ENCODE data around the gene MCM9.

The MCM9 gene

DNA sequence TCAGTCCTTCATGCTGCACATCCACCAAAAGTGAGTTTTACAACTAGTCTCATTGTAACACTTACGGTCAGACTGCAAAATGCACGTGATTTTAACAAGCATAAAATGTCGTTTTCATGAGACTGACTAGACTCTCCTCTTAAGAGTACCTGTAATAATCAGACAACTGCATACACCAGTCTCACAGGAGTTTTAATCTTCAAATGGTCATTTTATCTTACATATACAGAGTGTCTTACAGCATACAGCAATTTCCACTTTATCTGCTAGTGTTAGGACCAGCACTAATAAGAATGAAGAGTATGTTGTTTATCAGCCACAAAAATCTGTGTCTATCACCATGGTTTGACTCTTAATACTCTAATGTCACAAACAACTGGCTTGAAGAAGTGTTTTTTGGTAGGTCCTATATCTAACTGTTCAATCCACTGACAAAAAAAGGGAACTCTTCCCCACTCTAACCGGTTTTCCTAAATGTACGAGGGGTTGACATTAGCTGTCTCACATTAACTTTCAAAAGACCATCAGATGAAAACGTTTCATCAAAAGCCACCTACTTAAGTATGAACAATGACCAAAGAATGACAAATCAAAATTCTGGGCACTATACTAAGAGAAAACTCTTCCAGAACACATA lies 42.5 kb downstream of the MCM9 start:
- H3K27me3 Mint-ChIP-seq: no peaks in the 10 kb centered on the region
- H3K27ac Mint-ChIP-seq: peak overlapping the region; percentile 96
- H3K9me3 Mint-ChIP-seq: no peaks in the 10 kb centered on the region
- peak overlapping the region; percentile 96 for H3K4me3 Mint-ChIP-seq
- H3K4me1 Mint-ChIP-seq: peaks cover 53% of the 10 kb centered on the region
- ATAC-seq: no peak
- H3K36me3 Mint-ChIP-seq: peaks cover 12% of the 10 kb centered on the region

DNA sequence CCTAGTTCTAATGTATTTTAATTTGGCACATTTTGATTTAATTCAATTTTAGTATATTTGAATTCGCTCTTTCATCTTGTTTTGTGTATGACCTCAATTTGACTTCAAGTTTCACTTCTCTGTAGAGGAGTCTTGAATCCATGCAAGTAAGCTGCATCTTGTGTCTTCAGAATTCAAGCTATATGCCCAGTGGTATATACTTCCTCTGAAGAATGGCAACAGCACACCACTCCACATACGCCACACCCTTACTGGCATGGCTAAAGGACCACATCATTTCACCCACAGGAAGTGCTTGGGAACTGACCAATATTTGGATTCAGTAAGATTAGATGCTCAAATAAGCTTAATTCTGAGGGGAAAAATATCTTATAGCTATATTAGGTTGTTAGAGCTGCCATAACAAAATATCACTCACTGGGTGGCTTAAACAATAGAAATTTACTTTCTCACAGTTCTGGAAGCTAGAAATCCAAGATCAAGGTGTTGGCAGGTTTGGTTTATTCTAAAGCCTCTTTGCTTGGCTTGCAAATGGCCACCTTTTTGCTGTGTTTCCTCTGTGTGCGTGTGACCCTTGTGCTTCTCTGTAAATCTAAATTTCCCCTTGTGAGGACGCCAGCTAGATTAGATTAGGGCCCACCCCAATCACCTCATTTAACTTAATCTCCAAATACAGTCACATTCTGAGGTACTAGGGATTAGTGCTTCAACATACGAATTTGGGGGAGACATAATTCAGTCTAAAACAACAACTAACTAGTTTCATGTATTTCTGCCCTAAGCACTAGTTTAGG lies 43.8 kb downstream of the MCM9 start:
- Mint-ChIP-seq H3K4me3 (peak overlapping the region; percentile 96), H3K27ac (peak overlapping the region; percentile 96), H3K36me3 (peaks cover 18% of the 10 kb centered on the region), H3K4me1 (peaks cover 62% of the 10 kb centered on the region), H3K9me3 (no peaks in the 10 kb centered on the region), H3K27me3 (no peaks in the 10 kb centered on the region)
- no peak for ATAC-seq

GRCh38 chr6:118889163-118889562 lies 45.8 kb downstream of the MCM9 start:
- peaks cover 18% of the 10 kb centered on the region for H3K36me3 Mint-ChIP-seq
- H3K27me3 Mint-ChIP-seq: no peaks in the 10 kb centered on the region
- no peaks in the 10 kb centered on the region for H3K9me3 Mint-ChIP-seq
- peaks cover 76% of the 10 kb centered on the region for H3K4me1 Mint-ChIP-seq
- H3K27ac Mint-ChIP-seq: no peak overlapping the region
- H3K4me3 Mint-ChIP-seq: no peak overlapping the region
- ATAC-seq: no peak

DNA sequence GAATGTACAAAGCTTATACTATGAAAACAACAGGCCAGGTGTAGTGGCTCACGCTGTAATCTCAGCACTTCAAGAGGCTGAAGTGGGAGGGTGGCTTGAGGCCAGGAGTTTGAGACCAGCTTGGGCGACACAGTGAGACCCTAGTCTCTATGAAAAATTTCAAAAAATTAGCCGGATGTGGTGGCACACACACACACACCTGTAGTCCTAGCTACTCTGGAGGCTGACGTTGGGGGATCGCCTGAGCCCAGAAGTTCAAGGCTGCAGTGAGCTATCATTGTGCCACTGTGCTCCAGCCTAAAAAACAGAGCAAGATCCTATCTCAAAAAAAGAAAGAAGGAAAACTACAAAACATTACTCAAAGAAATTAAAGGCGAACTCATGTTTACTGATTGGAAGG lies 48.3 kb downstream of the MCM9 start:
- ATAC-seq: no peak
- Mint-ChIP-seq H3K4me1 (peaks cover 77% of the 10 kb centered on the region), H3K9me3 (no peaks in the 10 kb centered on the region), H3K27me3 (no peaks in the 10 kb centered on the region), H3K36me3 (peaks cover 18% of the 10 kb centered on the region), H3K4me3 (no peak overlapping the region), H3K27ac (no peak overlapping the region)

- H3K4me1 Mint-ChIP-seq: peaks cover 83% of the 10 kb centered on the region
- no peaks in the 10 kb centered on the region for H3K9me3 Mint-ChIP-seq
These were observed 52.5 kb downstream of the MCM9 start for GRCh38 chr6:118882314-118882905.

GRCh38 chr6:118881440-118882313 lies 53.3 kb downstream of the MCM9 start:
- no peaks in the 10 kb centered on the region for H3K9me3 Mint-ChIP-seq
- H3K4me3 Mint-ChIP-seq: peak overlapping the region; percentile 13
- peak overlapping the region; percentile 57 for H3K27ac Mint-ChIP-seq
- H3K4me1 Mint-ChIP-seq: peaks cover 78% of the 10 kb centered on the region
- ATAC-seq: peak; percentile 69
- H3K27me3 Mint-ChIP-seq: no peaks in the 10 kb centered on the region
- peaks cover 10% of the 10 kb centered on the region for H3K36me3 Mint-ChIP-seq

More at GRCh38 chr6:118882314-118882905, 52.5 kb downstream of the MCM9 start:
- ATAC-seq: no peak
- peak overlapping the region; percentile 57 for H3K27ac Mint-ChIP-seq
- no peak overlapping the region for H3K4me3 Mint-ChIP-seq
- peaks cover 13% of the 10 kb centered on the region for H3K36me3 Mint-ChIP-seq
- H3K27me3 Mint-ChIP-seq: no peaks in the 10 kb centered on the region

- Mint-ChIP-seq H3K4me1 (peaks cover 69% of the 10 kb centered on the region), H3K9me3 (peaks cover 2% of the 10 kb centered on the region), H3K27ac (no peak overlapping the region), H3K27me3 (no peaks in the 10 kb centered on the region), H3K4me3 (no peak overlapping the region), H3K36me3 (peaks cover 17% of the 10 kb centered on the region)
- ATAC-seq: no peak
These were observed 57.2 kb downstream of the MCM9 start for GRCh38 chr6:118877806-118878205.

GRCh38 chr6:118876814-118877213 lies 58.1 kb downstream of the MCM9 start:
- H3K27me3 Mint-ChIP-seq: no peaks in the 10 kb centered on the region
- H3K27ac Mint-ChIP-seq: no peak overlapping the region
- peaks cover 24% of the 10 kb centered on the region for H3K36me3 Mint-ChIP-seq
- peaks cover 64% of the 10 kb centered on the region for H3K4me1 Mint-ChIP-seq
- ATAC-seq: no peak
- H3K9me3 Mint-ChIP-seq: peaks cover 6% of the 10 kb centered on the region
- no peak overlapping the region for H3K4me3 Mint-ChIP-seq

GRCh38 chr6:118876198-118876597 lies 58.8 kb downstream of the MCM9 start:
- peaks cover 31% of the 10 kb centered on the region for H3K36me3 Mint-ChIP-seq
- H3K27ac Mint-ChIP-seq: no peak overlapping the region
- no peaks in the 10 kb centered on the region for H3K27me3 Mint-ChIP-seq
- H3K9me3 Mint-ChIP-seq: peaks cover 6% of the 10 kb centered on the region
- H3K4me1 Mint-ChIP-seq: peaks cover 64% of the 10 kb centered on the region
- ATAC-seq: no peak
- H3K4me3 Mint-ChIP-seq: no peak overlapping the region

- no peak overlapping the region for H3K27ac Mint-ChIP-seq
- peaks cover 6% of the 10 kb centered on the region for H3K9me3 Mint-ChIP-seq
- H3K27me3 Mint-ChIP-seq: no peaks in the 10 kb centered on the region
- no peak overlapping the region for H3K4me3 Mint-ChIP-seq
- H3K36me3 Mint-ChIP-seq: peaks cover 36% of the 10 kb centered on the region
- peaks cover 66% of the 10 kb centered on the region for H3K4me1 Mint-ChIP-seq
- ATAC-seq: no peak
These were observed 59.3 kb downstream of the MCM9 start for GRCh38 chr6:118875672-118876071.

DNA sequence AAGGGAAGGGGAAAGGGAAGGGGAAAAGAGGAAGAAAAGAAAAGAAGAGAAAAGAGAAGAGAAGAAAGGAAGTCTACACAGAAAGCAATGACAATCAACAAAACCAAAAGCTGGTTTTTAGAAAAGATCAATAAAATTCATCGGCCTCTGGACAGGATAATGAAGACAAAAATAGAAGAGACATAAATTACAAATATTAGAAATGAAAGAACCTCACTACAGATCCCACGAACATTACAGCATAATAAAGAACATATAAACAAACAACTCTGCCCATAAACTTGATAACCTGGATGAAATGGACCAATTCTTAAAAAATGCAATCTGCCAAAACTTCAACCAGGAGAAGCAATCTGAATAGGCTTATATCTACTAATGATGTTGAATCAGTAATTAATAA lies 61.7 kb downstream of the MCM9 start:
- Mint-ChIP-seq H3K27me3 (no peaks in the 10 kb centered on the region), H3K27ac (no peak overlapping the region), H3K4me3 (no peak overlapping the region), H3K36me3 (peaks cover 50% of the 10 kb centered on the region), H3K9me3 (peaks cover 11% of the 10 kb centered on the region), H3K4me1 (peaks cover 52% of the 10 kb centered on the region)
- no peak for ATAC-seq

DNA sequence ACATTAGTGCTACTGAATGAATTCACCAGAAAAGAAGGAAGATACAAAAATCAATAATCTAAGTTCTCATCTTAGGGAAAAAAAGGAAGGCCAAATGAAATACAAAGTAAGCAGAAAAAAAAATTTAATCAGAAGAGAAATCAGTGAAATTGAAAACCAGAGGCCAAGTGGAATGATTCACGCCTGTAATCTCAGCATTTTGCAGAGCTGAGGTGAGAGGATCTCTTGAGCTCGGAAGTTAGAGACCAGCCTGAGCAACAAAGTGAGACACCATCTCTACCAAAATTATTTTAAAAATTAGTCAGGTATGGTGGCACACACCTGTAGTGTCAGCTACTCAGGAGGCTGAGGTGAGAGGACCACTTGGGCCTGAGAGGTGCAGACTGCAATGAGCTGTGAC lies 62.2 kb downstream of the MCM9 start:
- Mint-ChIP-seq H3K4me1 (peaks cover 48% of the 10 kb centered on the region), H3K27ac (no peak overlapping the region), H3K9me3 (peaks cover 11% of the 10 kb centered on the region), H3K36me3 (peaks cover 50% of the 10 kb centered on the region), H3K4me3 (no peak overlapping the region), H3K27me3 (no peaks in the 10 kb centered on the region)
- ATAC-seq: no peak

DNA sequence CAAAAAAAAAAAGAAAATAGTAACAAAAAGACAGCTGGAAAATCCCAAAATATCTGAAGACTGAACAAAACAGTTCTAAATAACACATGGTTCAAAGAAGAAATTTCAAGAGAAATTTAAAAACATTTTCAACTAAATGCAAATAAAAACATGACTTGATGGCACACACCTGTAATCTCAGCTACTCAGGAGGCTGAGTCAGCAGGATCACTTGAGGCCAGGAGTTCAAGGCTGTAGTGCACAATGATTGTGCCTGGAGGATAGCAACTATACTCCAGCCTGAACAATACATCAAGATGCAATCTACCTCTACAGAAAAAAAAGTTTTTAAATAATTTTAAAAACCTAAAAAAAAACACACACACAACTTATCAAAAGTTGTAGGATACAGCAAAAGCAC lies 62.6 kb downstream of the MCM9 start:
- ATAC-seq: no peak
- peaks cover 11% of the 10 kb centered on the region for H3K9me3 Mint-ChIP-seq
- no peak overlapping the region for H3K4me3 Mint-ChIP-seq
- H3K36me3 Mint-ChIP-seq: peaks cover 50% of the 10 kb centered on the region
- H3K27ac Mint-ChIP-seq: no peak overlapping the region
- no peaks in the 10 kb centered on the region for H3K27me3 Mint-ChIP-seq
- peaks cover 44% of the 10 kb centered on the region for H3K4me1 Mint-ChIP-seq

DNA sequence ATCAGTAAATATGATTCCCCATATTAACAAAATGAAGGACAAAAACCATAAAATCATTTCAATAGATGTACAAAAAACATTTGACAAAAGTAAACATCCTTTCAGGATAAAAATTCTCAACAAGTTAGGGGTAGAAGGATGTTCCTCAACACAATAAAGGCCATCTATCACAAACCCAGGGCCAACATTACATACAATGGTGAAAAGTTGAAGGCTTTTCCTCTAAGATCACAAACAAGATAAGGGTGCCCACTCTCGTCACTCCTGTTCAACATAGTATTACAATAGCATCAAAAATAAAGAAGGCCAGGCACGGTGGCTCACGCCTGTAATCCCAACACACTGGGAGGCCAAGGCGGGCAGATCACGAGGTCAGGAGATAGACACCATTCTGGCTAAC lies 63.6 kb downstream of the MCM9 start:
- Mint-ChIP-seq H3K9me3 (peaks cover 13% of the 10 kb centered on the region), H3K36me3 (peaks cover 60% of the 10 kb centered on the region), H3K27ac (no peak overlapping the region), H3K27me3 (no peaks in the 10 kb centered on the region), H3K4me3 (no peak overlapping the region), H3K4me1 (peaks cover 43% of the 10 kb centered on the region)
- ATAC-seq: no peak

All from stimulated activated memory B cell treated with anti-CD40 and anti-IgM and Interleukin-4, amounts not matched to agents 10 μg/mL and 1 μg/mL and 100 μg/mL, for 72 hours (primary cell).